Neural cell (in vitro differentiated cells): Measurements from ENCODE around the gene SLC6A15. TPM values are rescaled to one million over a fixed set of nuclear protein-coding genes. Genes with fewer than 3 reads are reported as not detected.

Source experiments
- H2AFZ ChIP-seq: fragments of 200-600, 300-800 bp; sonication (generic), shearing (Covaris generic); 2 replicates; pipeline ENCODE4 v1.6.0; 2014; ENCODE audit warnings: low read depth, mild to moderate bottlenecking, antibody characterized with exemption, low read length, moderate library complexity
- H3F3A ChIP-seq: fragments of 200-600 bp; shearing (Covaris generic); 2 replicates; pipeline ENCODE4 v1.6.1; 2016; ENCODE audit warnings: mild to moderate bottlenecking, moderate library complexity, mixed read lengths, antibody characterized with exemption, low read length; ENCODE audit not compliant: insufficient read depth, poor library complexity, severe bottlenecking
- H3K27ac ChIP-seq: fragments of 200-600, 300-800 bp; sonication (generic), shearing (Covaris generic); 2 replicates; pipeline ENCODE4 v1.5.1; 2014; ENCODE audit warnings: mild to moderate bottlenecking, low read length, moderate library complexity
- H3K27me3 ChIP-seq: fragments of 300-800, 200-600 bp; sonication (generic), shearing (Covaris generic); 2 replicates; pipeline ENCODE4 v1.6.0; 2014; ENCODE audit warnings: mild to moderate bottlenecking, low read depth, low read length, moderate library complexity; ENCODE audit not compliant: insufficient read depth
- H3K36me3 ChIP-seq: fragments of 300-800, 200-600 bp; sonication (generic), shearing (Covaris generic); 2 replicates; pipeline ENCODE4 v1.5.1; 2014; ENCODE audit warnings: mild to moderate bottlenecking, antibody characterized with exemption, low read length, moderate library complexity; ENCODE audit not compliant: insufficient read depth
- H3K4me2 ChIP-seq: fragments of 300-800, 200-600 bp; sonication (generic), shearing (Covaris generic); 2 replicates; pipeline ENCODE4 v1.6.0; 2014; ENCODE audit warnings: mild to moderate bottlenecking, low read length
- H3K4me3 ChIP-seq: fragments of 300-800, 200-600 bp; sonication (generic), shearing (Covaris generic); 2 replicates; pipeline ENCODE4 v1.5.1; 2014; ENCODE audit warnings: mild to moderate bottlenecking, low read length, moderate library complexity
- H3K79me2 ChIP-seq: fragments of 200-600 bp; shearing (Covaris generic); replicated peaks from 2 replicates; pipeline ENCODE4 v1.6.0; 2014; ENCODE audit warnings: mild to moderate bottlenecking, low read length, moderate library complexity; ENCODE audit not compliant: insufficient read depth
- H3K9ac ChIP-seq: fragments of 300-800, 200-600 bp; sonication (generic), shearing (Covaris generic); 2 replicates; pipeline ENCODE4 v1.6.1; 2016; ENCODE audit warnings: mild to moderate bottlenecking, low read length, mixed read lengths
- H3K9me2 ChIP-seq: fragments of 200-600 bp; shearing (Covaris generic); 2 replicates; pipeline ENCODE4 v1.6.1; 2016; ENCODE audit warnings: mild to moderate bottlenecking, low read length, mixed read lengths; ENCODE audit not compliant: insufficient read depth
- H3K9me3 ChIP-seq: fragments of 200-600, 300-800 bp; sonication (generic), shearing (Covaris generic); 2 replicates; pipeline ENCODE4 v1.6.1; 2016; ENCODE audit warnings: mild to moderate bottlenecking, mixed run types, low read length, moderate library complexity, mixed read lengths
- H4K20me1 ChIP-seq: fragments of 200-600 bp; shearing (Covaris generic); 2 replicates; pipeline ENCODE4 v1.6.1; 2016; ENCODE audit warnings: mild to moderate bottlenecking, mixed run types; ENCODE audit not compliant: insufficient read depth
- CTCF ChIP-seq: fragments of 450-650 bp; IDR thresholded peaks from 2 replicates; pipeline ENCODE4 v1.5.1; 2014; ENCODE audit warnings: antibody characterized with exemption, mild to moderate bottlenecking, moderate library complexity; ENCODE audit not compliant: poor library complexity, severe bottlenecking
- EP300 ChIP-seq: fragments of 450-650 bp; conservative IDR thresholded peaks from 2 replicates; pipeline ENCODE4 v1.6.1; 2014; ENCODE audit warnings: antibody characterized with exemption, mild to moderate bottlenecking, moderate library complexity; ENCODE audit not compliant: poor library complexity, severe bottlenecking
- EZH2 ChIP-seq: fragments of 200-600, 300-800 bp; shearing (Covaris generic), sonication (generic); IDR thresholded peaks from 2 replicates; pipeline ENCODE4 v1.6.1; 2014; ENCODE audit warnings: antibody characterized with exemption, low read length, borderline replicate concordance, mild to moderate bottlenecking; ENCODE audit not compliant: insufficient read depth, poor library complexity, severe bottlenecking
- MXI1 ChIP-seq: fragments of 450-650 bp; conservative IDR thresholded peaks from 2 replicates; pipeline ENCODE4 v1.6.1; 2014; ENCODE audit warnings: antibody characterized with exemption, mild to moderate bottlenecking; ENCODE audit not compliant: poor library complexity, severe bottlenecking
- POLR2AphosphoS5 ChIP-seq: IDR thresholded peaks from 2 replicates; pipeline ENCODE4 v1.6.1; 2012
- RAD21 ChIP-seq: fragments of 450-650 bp; conservative IDR thresholded peaks from 2 replicates; pipeline ENCODE4 v1.6.1; 2014; ENCODE audit warnings: antibody characterized with exemption, mild to moderate bottlenecking, moderate library complexity
- REST ChIP-seq: IDR thresholded peaks from 2 replicates; pipeline ENCODE4 v1.6.1; 2012; ENCODE audit warnings: borderline replicate concordance
- SMC3 ChIP-seq: fragments of 450-650 bp; conservative IDR thresholded peaks from 2 replicates; pipeline ENCODE4 v1.6.1; 2014; ENCODE audit warnings: antibody characterized with exemption, mild to moderate bottlenecking, moderate library complexity; ENCODE audit not compliant: poor library complexity
- TAF1 ChIP-seq: IDR thresholded peaks from 2 replicates; pipeline ENCODE4 v1.6.1; 2012; ENCODE audit warnings: low read depth
- polyA plus RNA-seq: library from polyadenylated mRNA; depleted of rRNA; stranded (reverse); fragments of >200 nt; gene quantifications from 2 replicates; pipeline ENCODE4 v1.2.3, GENCODE V29; 2014

The SLC6A15 gene
- polyA plus RNA-seq, 1 donor from 2014 or later: 11.4 TPM

DNA sequence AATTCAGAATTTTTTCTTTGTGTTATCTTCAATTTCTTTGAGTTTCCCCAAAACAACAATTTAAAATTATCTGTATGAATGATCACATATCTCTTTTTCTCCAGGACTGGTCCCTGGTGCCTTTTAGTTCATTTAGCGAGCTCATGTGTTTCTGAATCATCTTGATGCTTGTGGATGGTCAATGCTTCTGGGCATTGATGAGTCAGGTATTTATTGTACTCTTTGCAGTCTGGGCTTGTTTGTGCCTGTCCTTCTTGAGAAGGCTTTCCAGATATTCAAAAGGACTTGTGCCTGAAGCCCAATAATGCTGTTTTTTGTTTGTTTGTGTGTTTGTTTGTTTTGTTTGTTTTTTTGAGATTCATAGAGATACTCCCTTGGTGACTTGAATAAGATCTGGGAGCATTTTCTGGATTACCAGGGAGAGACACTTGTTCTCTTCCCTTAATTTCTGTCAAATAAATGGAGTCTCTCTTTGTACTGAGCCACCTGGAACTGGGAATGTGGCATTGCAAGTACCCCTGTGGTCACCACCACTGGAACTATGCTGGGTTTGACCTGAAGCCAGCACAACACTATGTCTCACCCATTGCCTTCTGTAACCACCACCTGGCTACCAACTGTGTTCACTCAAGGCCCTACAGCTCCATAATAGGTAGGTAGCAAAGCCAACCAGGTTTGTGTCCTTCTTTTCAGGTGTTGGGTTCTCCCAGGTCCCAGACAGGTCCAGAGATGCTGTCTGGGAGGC, 56.3 kb downstream of the SLC6A15 start:
- Histone ChIP-seq H3K27me3 (no peaks in the 10 kb centered on the region), H3F3A (peaks cover 4% of the 10 kb centered on the region), H2AFZ (no peak overlapping the region), H3K36me3 (no peaks in the 10 kb centered on the region), H3K27ac (no peak overlapping the region), H3K4me3 (no peak overlapping the region), H3K9me2 (no peaks in the 10 kb centered on the region), H3K9ac (no peak overlapping the region), H3K79me2 (no peaks in the 10 kb centered on the region), H3K9me3 (no peaks in the 10 kb centered on the region), H3K4me2 (no peak overlapping the region), H4K20me1 (no peaks in the 10 kb centered on the region)
- TF ChIP-seq SMC3 (no peak), TAF1 (no peak)

DNA sequence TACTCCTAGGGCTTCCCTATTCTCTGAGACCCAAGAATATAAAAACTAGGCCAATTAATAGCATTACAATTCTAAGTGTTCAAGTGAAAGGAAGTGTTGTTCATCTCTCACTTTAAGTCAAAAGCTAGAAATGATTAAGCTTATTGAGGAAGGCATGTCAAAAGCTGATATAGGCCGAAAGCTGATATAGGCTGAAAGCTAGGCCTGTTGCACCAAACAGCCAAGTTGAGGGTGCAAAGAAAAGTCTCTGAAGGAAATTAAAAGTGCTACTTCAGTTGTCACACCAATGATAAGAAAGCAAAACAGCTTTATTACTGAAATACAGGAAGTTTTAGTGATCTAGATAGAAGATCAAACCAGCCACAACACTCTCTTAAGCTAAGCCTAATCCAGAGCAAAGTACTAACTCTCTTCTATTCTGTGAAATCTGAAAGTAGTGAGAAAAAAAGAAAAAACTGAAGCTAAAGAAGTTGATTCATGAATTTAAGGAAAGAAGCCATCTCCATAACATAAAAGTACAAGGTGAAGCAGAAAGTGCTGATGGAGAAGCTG, 68.9 kb downstream of the SLC6A15 start:
- TF ChIP-seq REST (no peak), MXI1 (no peak), SMC3 (no peak), CTCF (no peak), POLR2AphosphoS5 (no peak), RAD21 (no peak), EZH2 (no peak), EP300 (no peak), TAF1 (no peak)

More for the DNA sequence above, 68.9 kb downstream of the SLC6A15 start:
- H3K27me3 ChIP-seq: no peaks in the 10 kb centered on the region
- H3K4me2 ChIP-seq: no peak overlapping the region
- no peaks in the 10 kb centered on the region for H3K79me2 ChIP-seq
- H4K20me1 ChIP-seq: no peaks in the 10 kb centered on the region
- H2AFZ ChIP-seq: no peak overlapping the region
- no peaks in the 10 kb centered on the region for H3F3A ChIP-seq
- H3K9me2 ChIP-seq: no peaks in the 10 kb centered on the region
- H3K36me3 ChIP-seq: no peaks in the 10 kb centered on the region
- no peak overlapping the region for H3K27ac ChIP-seq
- no peak overlapping the region for H3K4me3 ChIP-seq
- H3K9me3 ChIP-seq: no peaks in the 10 kb centered on the region
- H3K9ac ChIP-seq: no peak overlapping the region
